ENCODE measurements around the gene CDH4. TPM values are rescaled to one million over a fixed set of nuclear protein-coding genes. Genes with fewer than 3 reads are reported as not detected.

Gene CDH4
- total and polyA plus RNA-seq, 2 donors (not counting 1 experiment from before 2014, with no cell fraction given): not detected

- Histone ChIP-seq H2AFZ (ENCODE audit: insufficient read depth, low read depth, low read length, poor library complexity, severe bottlenecking) (no peak overlapping the region), H3K79me2 (ENCODE audit: control insufficient read depth, insufficient read depth, low read length) (no peaks in the 10 kb centered on the region), H3K4me3 (ENCODE audit: control extremely low read depth in 1 of 5, extremely low read depth in 1 of 5, insufficient read depth in 1 of 5, low read depth in 2 of 5, low read length in 4 of 5) (no peak overlapping the region), H4K20me1 (ENCODE audit: control insufficient read depth, insufficient read depth, low read length, poor library complexity, severe bottlenecking) (no peaks in the 10 kb centered on the region), H3K36me3 (replicated peaks in 1 of 2; ENCODE audit: control extremely low read depth in 1 of 2, control insufficient read depth in 1 of 2, extremely low read depth in 1 of 2, insufficient read depth in 2 of 2, low read length in 1 of 2) (no peaks in the 10 kb centered on the region), H3K9me3 (ENCODE audit: control extremely low read depth in 1 of 3, control insufficient read depth in 2 of 3, insufficient read depth in 1 of 3, low read length in 2 of 3) (peaks cover 0 to 31% (median 0%) of the 10 kb centered on the region in 3 donors), H3K4me1 (ENCODE audit: control insufficient read depth in 2 of 2, insufficient read depth in 2 of 2, low read length in 2 of 2) (no peaks in the 10 kb centered on the region), H3K27ac (ENCODE audit: low read length in 2 of 2) (no peak overlapping the region), H3K27me3 (replicated peaks in 1 of 4; ENCODE audit: control extremely low read depth in 1 of 4, control insufficient read depth in 3 of 4, insufficient read depth in 4 of 4, low read length in 3 of 4) (no peaks in the 10 kb centered on the region), H3K4me2 (replicated peaks; ENCODE audit: low read depth, low read length, poor library complexity, severe bottlenecking) (no peak overlapping the region), H3K9ac (ENCODE audit: low read length) (no peak overlapping the region)
- no peaks in the 10 kb centered on the region for H3K27me3 Mint-ChIP-seq
- intact Hi-C loops (cut with micrococcal nuclease): no loop called here
- DNase-seq: no peak
- ChIA-PET POLR2A (no interaction called here), CTCF (no interaction called here)
- TF ChIP-seq, protein P1, sequence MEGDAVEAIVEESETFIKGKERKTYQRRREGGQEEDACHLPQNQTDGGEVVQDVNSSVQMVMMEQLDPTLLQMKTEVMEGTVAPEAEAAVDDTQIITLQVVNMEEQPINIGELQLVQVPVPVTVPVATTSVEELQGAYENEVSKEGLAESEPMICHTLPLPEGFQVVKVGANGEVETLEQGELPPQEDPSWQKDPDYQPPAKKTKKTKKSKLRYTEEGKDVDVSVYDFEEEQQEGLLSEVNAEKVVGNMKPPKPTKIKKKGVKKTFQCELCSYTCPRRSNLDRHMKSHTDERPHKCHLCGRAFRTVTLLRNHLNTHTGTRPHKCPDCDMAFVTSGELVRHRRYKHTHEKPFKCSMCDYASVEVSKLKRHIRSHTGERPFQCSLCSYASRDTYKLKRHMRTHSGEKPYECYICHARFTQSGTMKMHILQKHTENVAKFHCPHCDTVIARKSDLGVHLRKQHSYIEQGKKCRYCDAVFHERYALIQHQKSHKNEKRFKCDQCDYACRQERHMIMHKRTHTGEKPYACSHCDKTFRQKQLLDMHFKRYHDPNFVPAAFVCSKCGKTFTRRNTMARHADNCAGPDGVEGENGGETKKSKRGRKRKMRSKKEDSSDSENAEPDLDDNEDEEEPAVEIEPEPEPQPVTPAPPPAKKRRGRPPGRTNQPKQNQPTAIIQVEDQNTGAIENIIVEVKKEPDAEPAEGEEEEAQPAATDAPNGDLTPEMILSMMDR (IDR thresholded peaks at IDR 0.05): no peak
- no peak for TF ChIP-seq EZH2 (IDR thresholded peaks at IDR 0.05; ENCODE audit: borderline replicate concordance, insufficient read depth, low read depth, low read length, poor library complexity, severe bottlenecking)
- ATAC-seq (ENCODE audit: low read depth): no peak
- no peak overlapping the region for H3K4me3 Mint-ChIP-seq
- H3K4me1 Mint-ChIP-seq: no peaks in the 10 kb centered on the region
- no peak overlapping the region for H3K27ac Mint-ChIP-seq
- WGBS (ENCODE audit: insufficient coverage): 85% methylated on average over 11 of the region's 18 CpGs
- H3K9me3 Mint-ChIP-seq (ENCODE audit: insufficient read depth): no peaks in the 10 kb centered on the region
Measured at GRCh38 chr20:61354001-61354390, 101.9 kb downstream of the CDH4 start.

DNA sequence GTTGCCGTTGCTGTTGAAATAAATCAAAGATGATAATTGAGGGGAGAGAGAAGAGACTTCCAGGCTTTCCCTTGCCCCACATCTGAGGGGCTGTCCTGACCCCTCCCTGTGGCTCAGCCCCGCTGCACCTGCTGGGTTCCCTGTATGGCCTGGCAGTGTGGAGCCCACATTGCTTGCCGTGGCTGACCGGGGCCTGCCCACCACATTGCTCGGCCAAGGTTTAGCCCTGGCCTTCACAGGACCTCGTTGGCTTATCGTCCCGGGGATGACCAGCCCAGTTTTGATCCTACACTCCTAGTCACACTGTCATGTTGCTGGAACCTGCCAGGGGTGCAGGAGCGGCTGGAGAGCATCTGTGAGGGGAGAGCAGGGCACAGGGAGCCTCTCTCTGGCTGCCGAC is 102.4 kb downstream of the CDH4 start:
- POLR2A ChIA-PET: no interaction called here
- no peak for TF ChIP-seq EZH2 (IDR thresholded peaks at IDR 0.05; ENCODE audit: borderline replicate concordance, insufficient read depth, low read depth, low read length, poor library complexity, severe bottlenecking)
- TF ChIP-seq, protein P1 (IDR thresholded peaks at IDR 0.05): no peak
- no peaks in the 10 kb centered on the region for H3K4me1 Mint-ChIP-seq
- no peaks in the 10 kb centered on the region for H3K9me3 Mint-ChIP-seq (ENCODE audit: insufficient read depth)
- 83% methylated on average over 9 of the region's 10 CpGs for WGBS (ENCODE audit: insufficient coverage)
- CTCF ChIA-PET: no interaction called here
- no peak overlapping the region for H3K4me2 ChIP-seq (replicated peaks; ENCODE audit: low read depth, low read length, poor library complexity, severe bottlenecking)
- H3K79me2 ChIP-seq (ENCODE audit: control insufficient read depth, insufficient read depth, low read length): no peaks in the 10 kb centered on the region
- H2AFZ ChIP-seq (ENCODE audit: insufficient read depth, low read depth, low read length, poor library complexity, severe bottlenecking): no peak overlapping the region
- no peaks in the 10 kb centered on the region for H3K36me3 ChIP-seq (replicated peaks in 1 of 2; ENCODE audit: control extremely low read depth in 1 of 2, control insufficient read depth in 1 of 2, extremely low read depth in 1 of 2, insufficient read depth in 2 of 2, low read length in 1 of 2)
- no peak for DNase-seq
- no peaks in the 10 kb centered on the region for H3K27me3 Mint-ChIP-seq
- H3K27me3 ChIP-seq (replicated peaks in 1 of 4; ENCODE audit: control extremely low read depth in 1 of 4, control insufficient read depth in 3 of 4, insufficient read depth in 4 of 4, low read length in 3 of 4): no peaks in the 10 kb centered on the region
- H3K9me3 ChIP-seq (ENCODE audit: control extremely low read depth in 1 of 3, control insufficient read depth in 2 of 3, insufficient read depth in 1 of 3, low read length in 2 of 3): peaks cover 0 to 26% (median 0%) of the 10 kb centered on the region in 3 donors
- no peaks in the 10 kb centered on the region for H4K20me1 ChIP-seq (ENCODE audit: control insufficient read depth, insufficient read depth, low read length, poor library complexity, severe bottlenecking)
- no peak overlapping the region for H3K27ac Mint-ChIP-seq
- intact Hi-C loops (cut with micrococcal nuclease): no loop called here
- H3K4me1 ChIP-seq (ENCODE audit: control insufficient read depth in 2 of 2, insufficient read depth in 2 of 2, low read length in 2 of 2): no peaks in the 10 kb centered on the region
- no peak overlapping the region for H3K4me3 Mint-ChIP-seq
- H3K4me3 ChIP-seq (ENCODE audit: control extremely low read depth in 1 of 5, extremely low read depth in 1 of 5, insufficient read depth in 1 of 5, low read depth in 2 of 5, low read length in 4 of 5): no peak overlapping the region
- no peak overlapping the region for H3K27ac ChIP-seq (ENCODE audit: low read length in 2 of 2)
- no peak for ATAC-seq (ENCODE audit: low read depth)
- H3K9ac ChIP-seq (ENCODE audit: low read length): no peak overlapping the region

Data from B cell (primary cell).